Coronary artery (tissue), 2 donors: Measurements from ENCODE around the gene EHF.

Source experiments
- DNase-seq: peaks from one replicate; pipeline ENCODE4 v3.0.0-alpha.2; 2017; ENCODE audit warnings: low spot score
- H3K27ac ChIP-seq, 2 donors: fragments of 200-600 bp; sonication (generic); one replicate each; pipeline ENCODE4 v1.5.1; 2016 to 2019
- H3K4me3 ChIP-seq: fragments of 200-600 bp; sonication (generic); 2 replicates; pipeline ENCODE4 v1.5.1; 2016; ENCODE audit warnings: mild to moderate bottlenecking, moderate library complexity
- CTCF ChIP-seq: fragments of 200-600 bp; sonication (generic); IDR thresholded peaks from one replicate; pipeline ENCODE4 v1.5.1; 2019; ENCODE audit warnings: antibody characterized with exemption

EHF gene

GRCh38 chr11:34620820-34621792, at the start of gene EHF:
Gene EHF (plus strand): TSS chr11:34621093. CDS start chr11:34642631, 21,538 bp downstream.
- no peak within 1 kb of the TSS for H3K4me3 ChIP-seq
- H3K27ac ChIP-seq, result no peak within 1 kb of the TSS
- no peak for DNase-seq
- TF ChIP-seq CTCF, result no peak

DNA sequence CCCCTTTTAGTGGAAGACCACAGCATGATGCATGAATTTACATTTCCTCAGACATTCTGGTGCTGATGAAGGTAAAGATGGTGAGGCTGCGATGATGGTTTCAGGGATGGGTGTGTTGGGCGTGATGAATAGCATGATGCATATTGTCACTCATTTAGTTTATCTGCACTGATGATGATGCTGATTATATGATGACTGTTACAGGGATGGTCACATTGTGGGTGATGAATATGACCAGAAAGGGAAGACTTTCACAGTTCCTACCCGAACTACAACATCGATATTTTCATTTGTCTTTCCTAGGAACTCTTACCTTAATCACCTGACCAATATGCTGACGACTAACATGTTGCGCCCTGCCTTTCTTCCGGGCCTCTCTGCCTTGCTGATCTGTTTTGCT, 47.4 kb upstream of the EHF start:
- no peak for DNase-seq
- H3K27ac ChIP-seq, result no peak overlapping the region
- no peak overlapping the region for H3K4me3 ChIP-seq
- TF ChIP-seq CTCF, result no peak

- Histone ChIP-seq H3K4me3 (no peak overlapping the region), H3K27ac (no peak overlapping the region)
- no peak for DNase-seq
- no peak for TF ChIP-seq CTCF
These were observed 45.6 kb upstream of the EHF start for GRCh38 chr11:34575261-34575660.

GRCh38 chr11:34575671-34576070, 45.2 kb upstream of the EHF start:
- no peak for TF ChIP-seq CTCF
- Histone ChIP-seq H3K27ac (no peak overlapping the region), H3K4me3 (no peak overlapping the region)
- no peak for DNase-seq

DNA sequence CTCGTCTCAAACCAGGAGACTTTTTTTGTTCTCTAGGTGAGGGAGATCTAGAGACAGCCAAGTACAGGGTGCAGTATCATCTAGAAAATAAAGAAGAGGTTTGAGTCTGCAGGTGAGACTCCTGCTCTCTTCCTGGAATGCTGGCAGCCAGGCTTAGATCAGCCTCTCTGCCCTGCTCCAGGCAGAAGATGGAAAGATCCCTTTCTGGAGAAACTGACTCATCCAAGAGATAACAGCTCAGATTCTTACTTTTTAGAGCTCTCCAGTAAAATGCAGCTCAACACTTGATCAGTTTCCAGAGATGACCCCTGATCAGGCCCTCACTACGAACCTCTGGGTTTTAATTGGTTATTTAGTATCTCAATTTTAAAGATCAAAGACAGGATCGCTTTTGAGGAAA, 44.6 kb upstream of the EHF start:
- no peak overlapping the region for H3K4me3 ChIP-seq
- no peak for DNase-seq
- H3K27ac ChIP-seq, result no peak overlapping the region
- TF ChIP-seq CTCF, result no peak

GRCh38 chr11:34583818-34584217, 37.1 kb upstream of the EHF start:
- DNase-seq, result no peak
- Histone ChIP-seq H3K27ac (no peak overlapping the region), H3K4me3 (no peak overlapping the region)
- TF ChIP-seq CTCF, result no peak

DNA sequence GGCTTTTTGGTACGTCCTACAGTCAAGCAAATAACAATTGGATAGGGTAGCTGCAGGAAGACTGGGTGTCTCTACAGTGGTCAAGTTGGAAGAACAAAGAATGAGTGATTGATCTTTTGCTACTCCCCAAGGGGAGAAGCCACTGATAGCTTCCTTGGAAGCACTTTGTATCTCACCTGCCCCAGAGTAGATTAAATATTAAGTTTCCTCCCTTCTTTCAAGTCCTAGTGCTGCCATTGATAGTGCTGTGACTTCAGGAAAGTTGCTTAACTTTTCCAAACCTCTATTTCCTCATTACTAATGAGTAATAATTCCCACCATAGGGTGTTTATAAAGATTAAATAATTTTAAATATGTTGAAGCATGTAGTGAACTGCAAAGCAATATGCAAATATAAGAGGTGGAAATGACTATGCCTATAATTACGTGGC, 35.6 kb upstream of the EHF start:
- TF ChIP-seq CTCF, result no peak
- Histone ChIP-seq H3K4me3 (no peak overlapping the region), H3K27ac (no peak overlapping the region)
- DNase-seq, result no peak
